HG02623 (cell line): ENCODE results near the gene RPL35.

ENCODE experiments used
- ATAC-seq: cut with Tn5 transposase; IDR thresholded peaks from one replicate; pipeline ENCODE4 v1.9.1; 2021; ENCODE audit warnings: moderate library complexity; ENCODE audit not compliant: unreplicated experiment

Gene RPL35

DNA sequence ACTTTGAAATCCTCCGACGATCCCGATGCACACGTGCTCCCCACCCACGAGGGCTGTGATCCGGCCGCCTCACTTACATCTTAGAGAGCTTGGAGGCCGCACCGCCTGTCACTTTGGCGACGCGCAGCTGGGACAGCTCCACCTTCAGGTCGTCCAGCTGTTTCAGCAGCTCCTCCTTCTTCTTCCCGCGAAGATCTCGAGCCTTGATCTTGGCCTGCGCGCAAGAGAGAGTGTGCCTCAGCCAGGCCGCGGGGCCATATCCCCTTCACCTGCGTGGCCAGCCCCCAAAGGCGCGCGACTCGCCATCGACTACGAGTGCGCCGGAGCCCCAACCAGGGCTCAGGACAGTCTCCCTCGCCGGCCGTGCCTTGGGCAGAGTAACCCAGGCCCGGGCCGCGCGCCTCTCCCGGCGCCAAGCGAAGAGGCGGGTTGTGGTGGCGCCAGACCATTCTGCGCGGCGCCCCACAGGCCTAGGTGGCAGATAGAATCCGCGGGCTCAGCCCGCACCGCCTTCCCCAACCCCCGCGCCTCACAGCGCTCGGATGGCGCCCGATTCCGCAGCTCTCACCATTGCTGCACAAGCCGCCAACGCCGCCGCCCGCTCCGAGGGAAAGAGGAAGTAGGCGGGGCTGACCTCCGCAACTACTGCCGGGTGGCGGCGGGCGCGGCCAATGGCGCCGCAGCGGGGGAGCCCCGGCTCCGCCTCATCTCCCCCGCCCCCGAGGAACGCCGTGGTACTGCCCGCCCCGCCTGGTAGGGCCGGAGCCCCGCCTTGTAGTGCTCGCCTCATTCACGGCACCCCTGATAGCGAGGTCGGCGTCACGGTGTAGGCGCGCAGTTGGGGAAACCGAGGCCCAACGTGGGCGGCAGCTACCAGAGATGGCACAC, at the start of gene RPL35, which contains the start of gene ARPC5L:
Gene RPL35, minus strand, starts transcription at position 616 of the 888 bp plus-strand sequence. Its CDS starts 45 bp downstream, at position 571.
Gene ARPC5L, plus strand, starts transcription at position 789 of the 888 bp plus-strand sequence. CDS start 7,161 bp downstream, outside the sequence.
- peak; percentile 91 for ATAC-seq

DNA sequence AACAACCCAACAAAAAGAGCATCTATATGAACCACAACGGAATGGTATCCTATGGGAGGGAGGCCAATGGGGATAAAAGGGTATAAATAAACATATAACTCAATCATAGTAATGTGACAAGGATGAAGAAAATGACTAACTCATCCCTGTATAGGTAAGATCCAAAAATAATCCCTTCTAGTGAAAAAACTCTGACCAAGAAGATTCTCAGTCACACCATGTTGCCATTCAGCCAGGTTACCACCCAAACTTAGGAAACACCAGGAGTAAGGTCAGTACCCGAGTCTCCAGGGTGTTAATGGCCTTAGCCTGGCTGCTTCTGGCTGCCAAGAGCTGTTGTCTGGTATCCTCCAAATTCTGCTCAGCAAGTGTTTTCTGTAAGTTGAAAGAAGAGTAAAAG, 46.3 kb upstream of the RPL35 start:
- ATAC-seq, result no peak

DNA sequence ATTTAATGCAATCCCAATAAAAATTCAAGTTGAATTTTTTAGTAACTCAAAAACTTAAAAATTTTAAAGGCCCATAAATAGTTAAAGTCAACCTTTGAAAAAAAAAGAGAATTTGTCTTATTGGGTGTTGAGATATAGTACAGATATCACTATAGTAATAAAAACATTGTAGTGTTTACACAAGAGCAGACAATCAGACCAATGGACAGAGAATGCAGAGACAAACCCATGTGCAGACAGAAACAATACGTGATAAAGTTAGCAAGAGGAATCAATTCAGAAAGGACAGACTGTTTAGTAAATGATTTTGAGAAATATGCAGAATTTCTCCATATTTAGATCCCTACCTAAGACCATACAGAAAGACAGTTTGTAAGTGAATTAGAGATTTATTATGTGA, 45.2 kb upstream of the RPL35 start:
- no peak for ATAC-seq

DNA sequence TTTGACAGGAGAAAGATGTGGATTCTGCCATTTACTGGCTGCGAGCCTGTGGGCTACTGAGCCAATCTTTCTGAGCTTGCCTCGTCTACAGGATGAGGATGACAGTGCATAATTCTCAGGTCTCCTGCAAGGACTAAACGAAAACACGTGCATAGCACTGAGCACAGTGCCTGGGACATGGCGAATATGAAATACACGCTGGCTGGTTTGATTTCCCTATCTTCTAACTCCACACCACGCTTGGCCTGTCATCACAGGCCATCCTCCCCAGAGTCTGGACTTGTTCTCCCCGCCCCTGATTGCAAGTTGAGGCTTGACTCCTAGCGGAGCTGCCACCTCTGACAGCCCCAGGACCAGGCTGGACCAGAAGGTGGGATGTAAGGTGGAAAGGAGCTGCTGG, 38.1 kb upstream of the RPL35 start:
- ATAC-seq, result no peak

DNA sequence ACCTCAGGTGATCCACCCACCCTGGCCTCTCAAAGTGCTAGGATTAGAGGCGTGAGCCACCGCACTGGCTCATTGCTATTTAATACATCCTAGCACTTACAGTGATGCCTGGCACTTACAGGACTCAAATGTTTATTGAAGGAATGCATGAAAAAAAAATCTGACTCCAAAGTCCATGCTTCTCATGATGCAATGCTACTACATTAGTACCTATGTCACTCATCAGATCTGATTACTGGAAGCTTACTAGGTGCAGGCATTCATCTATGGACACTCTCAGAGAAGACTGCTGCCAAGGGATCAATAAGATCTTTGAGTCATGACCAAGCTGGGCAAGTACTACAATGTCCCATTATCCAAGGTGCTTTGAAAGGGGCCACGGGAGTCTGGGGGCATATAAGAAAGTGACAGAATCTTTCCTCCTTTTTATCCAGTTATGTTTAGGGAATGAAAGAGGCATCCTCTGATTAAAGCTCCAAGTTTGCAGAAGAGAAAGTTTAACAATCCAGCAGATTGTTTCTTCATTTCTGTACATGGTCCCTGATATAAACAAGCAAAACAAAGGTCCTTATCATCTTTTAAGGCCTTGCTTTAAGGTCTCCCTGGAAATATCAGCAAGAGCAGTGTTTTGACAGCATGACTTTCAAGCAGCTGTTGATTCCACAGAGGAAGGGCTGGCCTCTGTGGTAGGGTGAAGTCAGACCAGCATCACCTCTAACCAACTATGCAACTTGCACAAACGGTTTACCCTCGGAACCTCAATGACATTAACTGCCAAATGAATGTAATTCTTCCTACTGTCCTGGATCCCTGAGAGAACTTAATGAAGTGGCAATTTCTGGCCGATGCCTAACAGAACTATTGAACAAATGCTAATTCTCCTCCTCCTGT, 36.1 kb upstream of the RPL35 start:
- no peak for ATAC-seq

DNA sequence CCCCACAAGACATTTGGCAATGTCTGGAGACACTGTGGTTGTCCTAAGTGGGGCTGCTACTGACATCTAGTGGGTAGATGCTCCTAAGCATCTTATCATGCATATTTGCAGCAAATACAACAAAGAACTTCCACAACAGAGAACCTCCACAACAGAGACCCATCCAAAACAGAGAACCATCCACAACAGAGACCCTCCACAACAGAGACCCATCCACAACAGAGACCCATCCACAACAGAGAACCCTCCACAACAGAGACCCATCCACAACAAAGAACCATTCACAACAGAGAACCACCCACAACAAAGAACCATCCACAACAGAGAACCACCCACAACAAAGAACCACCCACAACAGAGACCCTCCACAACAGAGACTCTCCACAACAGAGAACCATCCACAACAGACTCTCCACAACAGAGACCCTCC, 33.0 kb upstream of the RPL35 start:
- ATAC-seq, result no peak

DNA sequence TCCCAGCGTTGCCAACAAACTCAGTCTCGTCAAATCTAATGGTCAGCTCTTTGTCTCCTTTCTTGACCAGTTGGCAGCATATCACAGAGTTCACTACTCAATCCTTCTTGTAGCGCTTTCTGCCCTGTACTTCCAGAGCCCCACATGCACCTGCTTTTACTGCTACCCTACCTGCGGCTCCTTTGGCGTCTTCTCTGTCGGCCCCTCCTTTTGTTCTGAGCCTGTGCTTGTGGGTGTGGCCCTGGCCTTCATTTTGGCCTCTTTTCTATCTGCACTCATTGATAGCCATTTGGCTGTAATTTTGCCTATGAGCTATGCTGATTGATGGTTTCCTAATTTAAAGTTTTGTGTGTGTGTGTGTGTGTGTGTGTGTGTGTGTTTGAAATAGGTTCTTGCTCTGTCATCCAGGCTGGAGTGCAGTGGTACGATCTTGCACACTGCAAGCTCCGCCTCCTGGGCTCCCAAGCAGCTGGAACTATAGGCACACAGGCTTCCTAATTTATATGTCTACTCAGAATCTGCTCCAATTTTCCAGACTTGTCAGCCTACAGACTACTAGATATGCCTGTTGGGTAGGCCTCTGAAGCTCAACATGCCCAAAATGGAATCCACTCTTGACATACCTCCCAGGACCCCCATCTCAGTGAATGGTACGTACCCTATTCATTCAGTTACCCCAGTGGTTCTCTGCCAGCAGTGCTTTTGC, 32.4 kb upstream of the RPL35 start:
- ATAC-seq, result no peak

DNA sequence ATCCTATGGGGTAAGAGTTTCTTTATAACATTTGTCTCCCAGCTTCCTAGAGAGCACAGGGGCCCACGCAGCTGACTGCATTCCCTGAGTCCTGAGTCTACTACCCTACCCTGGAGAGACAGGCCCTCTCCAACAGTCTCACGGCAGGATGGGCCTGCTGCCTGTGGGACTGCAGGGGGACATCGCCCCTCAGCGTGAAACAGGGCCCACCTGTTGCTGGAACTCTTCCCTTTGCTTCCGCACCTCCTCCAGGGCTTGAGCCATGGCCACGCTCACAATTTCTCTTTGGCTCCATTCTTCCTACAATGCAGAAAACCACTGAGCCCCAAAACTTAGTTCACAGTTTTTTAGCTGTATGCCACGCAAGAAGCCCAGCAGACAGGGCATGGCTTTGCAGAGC, 28.4 kb upstream of the RPL35 start:
- ATAC-seq, result no peak

DNA sequence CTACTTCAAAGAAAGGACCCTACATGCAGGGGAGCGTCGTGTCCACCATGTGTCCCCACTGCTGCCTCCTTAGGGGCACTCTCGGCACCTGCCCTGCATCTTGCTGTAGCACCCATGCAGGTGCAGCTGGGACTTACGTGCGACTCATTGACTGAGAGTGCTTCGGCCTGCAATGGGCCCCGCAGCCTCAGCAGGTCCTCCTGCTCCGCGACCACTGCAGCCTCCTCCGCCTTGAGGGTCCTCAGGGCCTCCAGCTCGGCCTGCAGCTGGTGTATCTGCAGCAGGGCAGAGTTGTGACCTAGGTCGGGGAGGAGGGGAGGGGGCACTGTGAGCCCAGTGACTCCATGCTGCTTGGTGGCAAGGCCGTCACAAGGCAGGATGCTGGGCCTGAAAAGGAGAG, 27.2 kb upstream of the RPL35 start:
- no peak for ATAC-seq

DNA sequence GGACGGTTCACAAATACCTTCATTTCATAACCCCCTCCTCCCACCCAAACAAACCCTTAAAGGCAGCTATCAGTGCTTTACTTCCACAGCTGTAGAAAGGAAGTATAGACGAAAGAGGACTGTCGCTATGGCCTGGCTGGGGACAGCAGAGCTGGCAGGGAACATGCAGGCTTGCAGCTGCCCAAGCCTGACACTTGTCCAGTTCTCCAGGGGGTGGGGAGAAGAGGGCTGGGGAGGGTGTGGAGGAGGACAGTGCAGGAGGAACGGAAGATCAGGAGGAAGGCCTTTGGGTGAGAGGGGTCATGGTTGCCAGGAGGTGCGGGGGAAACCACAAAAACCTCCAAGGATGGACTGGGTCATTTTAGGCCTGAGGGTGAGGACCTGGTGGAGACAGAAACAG, 26.1 kb upstream of the RPL35 start:
- no peak for ATAC-seq

DNA sequence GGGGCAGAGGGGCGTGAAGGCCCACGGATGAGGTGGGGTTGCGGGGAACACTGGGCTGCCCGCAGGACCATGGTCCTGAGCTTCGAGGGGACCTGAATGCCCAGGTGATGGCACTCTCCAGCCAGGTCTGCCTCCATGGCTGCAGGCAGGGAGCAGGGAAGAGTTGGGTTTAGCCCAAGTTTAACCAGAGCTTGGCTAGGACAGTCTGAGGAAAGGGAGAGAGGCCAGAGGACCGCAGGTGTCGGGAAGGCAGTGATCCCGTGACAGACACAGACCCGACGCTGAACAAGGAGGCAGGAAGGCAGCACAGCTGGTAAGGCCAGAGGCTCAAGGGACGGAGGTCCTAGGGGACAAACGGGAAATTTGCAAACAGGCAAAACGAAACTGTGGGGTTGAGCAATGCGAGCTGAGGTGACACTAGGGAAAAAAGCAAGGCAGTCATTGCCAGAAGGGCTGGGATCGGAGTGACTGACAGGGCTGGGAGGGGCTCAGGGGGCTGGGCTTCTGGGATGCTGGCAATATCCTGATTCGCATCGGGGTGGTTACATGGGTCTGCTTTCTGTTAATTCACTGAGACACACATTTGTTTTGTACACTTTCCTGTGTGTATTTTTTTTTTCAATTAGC, 25.2 kb upstream of the RPL35 start:
- no peak for ATAC-seq

DNA sequence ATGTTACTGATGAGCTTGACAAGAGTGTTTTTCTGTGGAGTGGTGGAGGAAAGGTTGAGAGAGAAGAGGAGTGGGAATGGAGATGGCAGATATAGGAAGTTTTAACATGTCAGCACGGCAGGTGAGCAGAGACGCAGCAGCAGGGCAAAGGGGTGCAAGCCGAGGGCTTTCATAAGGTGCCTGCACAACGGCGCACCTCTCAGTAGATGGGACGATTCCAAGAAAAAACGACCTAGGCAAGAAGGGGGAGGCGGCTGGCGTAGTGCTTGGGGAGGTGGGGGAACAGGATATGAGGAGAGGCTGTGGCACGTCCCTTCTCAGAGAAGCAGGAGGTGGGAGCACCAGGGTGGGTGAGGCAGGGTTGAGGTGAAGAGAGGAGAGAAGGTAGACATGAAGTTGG, 24.7 kb upstream of the RPL35 start:
- no peak for ATAC-seq

DNA sequence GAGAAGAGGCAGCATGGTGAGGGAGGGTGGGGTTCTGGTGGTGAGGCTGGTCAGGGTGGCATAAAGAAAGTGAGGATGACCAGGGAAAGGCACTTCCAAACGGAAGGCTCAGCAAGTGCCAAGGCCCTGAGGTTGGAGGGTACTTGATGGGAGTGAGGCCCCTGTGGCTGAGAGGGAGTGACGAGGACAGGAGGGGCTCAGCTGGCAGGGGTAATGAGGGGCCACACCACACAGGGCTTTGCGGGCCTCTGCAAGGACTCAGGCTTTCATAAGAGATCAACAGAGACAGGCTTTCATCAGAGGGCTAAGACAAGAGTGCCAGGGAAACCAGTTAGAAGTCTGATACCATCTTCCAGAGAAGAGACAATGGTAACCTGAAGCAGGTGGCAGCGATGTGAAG, 23.8 kb upstream of the RPL35 start:
- ATAC-seq, result no peak

DNA sequence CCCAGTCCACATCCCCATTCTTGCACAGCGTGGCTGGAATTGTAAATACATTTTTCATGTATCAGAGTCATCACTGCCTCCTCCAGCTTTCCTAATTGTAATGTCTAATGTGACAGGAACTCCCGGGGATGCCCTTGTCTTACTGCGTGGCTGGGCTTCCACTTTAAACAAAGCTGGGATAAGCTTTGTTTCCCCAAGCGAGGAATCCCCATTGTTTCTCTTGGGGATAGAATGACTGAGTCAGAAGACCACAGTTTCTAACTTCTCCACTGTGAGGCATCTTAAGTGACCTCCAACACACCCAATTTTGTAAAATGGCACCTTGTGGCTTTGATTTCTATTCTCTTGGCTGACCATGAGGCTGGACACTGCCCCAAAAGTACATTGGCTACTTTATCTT, 22.6 kb upstream of the RPL35 start:
- no peak for ATAC-seq

DNA sequence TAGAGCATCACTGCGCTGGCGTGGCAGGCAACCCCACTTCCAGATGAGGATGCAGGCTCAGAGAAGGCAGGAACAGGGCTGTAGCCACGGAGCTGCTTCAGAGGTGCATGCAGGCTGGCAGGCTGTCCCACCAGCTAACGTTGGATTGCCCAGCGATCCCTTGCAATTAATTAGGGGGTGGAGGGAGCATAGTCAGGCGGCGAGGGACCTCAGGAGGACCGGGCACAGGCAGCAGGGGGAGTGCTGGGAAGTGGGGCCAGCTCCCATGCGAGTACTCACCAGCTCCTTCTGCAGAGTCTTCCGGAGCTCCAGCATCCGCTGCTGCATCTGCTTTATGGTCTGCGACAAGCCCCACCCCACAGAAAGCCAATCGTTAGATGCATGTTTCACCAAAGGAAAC, 20.5 kb upstream of the RPL35 start:
- ATAC-seq, result no peak

DNA sequence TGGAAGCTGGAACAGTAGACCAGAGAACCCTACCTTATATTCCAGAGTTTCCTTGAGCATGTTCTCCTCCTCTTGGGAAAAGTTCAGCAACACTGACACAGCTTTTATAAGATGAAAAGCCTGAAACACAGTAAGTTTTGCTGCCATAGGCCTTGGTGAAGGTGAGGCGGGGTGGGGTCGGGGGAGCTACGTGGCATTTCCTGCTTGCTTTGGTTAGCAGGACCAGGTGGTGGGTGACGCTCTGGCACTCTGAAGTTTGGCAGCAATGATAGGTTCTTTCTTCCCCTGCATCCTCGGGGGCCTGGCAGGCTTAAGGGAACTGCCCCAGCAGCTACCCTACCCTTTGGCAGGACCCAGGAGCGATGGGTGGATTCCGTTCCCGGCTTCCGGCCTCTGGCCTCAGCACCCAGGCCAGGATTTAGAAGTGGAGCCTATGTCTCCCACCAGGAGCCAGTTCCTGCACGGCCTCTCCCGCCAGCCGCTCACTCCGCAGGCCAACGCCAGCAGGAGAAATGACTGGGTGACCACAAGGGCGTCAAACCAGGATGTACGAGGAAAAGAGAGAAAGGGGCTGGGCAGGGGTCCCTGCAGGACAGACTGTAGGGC, 19.5 kb upstream of the RPL35 start:
- ATAC-seq, result no peak

DNA sequence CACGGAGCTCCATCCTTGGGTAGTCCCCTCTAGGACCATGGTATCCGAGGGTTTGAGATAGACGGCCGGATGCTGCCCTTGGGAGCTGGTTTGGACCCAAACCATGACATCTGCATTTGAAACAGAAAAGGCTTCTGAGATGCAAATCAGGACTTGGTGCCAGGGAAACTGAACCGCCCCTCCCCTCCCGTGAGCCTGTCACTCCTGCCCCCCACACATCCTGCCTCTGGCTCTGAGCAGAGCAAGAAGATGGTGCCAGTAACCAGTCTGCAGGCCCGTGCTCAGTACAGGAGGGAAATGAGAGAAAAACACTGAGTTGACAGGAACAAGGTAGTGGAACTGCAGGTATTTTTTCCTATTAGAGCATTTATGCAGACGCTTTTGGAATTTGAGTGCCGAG, 18.7 kb upstream of the RPL35 start:
- no peak for ATAC-seq

DNA sequence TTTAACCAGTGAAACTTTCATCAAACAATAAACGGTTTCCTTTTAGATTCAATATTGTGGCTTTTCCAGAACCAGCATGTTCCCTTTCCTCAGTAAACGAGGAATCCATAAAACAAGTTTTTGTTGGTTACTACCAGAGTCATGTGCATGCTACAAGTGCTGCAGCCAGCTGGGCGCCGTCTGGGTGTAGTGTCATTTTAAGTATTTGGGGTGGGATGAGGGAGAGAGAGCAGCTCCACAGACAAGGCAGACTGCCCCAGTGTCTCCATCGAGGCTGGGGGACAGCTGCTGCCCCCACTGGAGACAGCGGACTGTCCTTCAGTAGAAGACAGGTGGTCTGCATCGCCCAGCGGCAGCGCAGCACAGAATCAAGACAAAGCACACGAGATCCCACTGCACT, 17.5 kb upstream of the RPL35 start:
- ATAC-seq, result no peak

DNA sequence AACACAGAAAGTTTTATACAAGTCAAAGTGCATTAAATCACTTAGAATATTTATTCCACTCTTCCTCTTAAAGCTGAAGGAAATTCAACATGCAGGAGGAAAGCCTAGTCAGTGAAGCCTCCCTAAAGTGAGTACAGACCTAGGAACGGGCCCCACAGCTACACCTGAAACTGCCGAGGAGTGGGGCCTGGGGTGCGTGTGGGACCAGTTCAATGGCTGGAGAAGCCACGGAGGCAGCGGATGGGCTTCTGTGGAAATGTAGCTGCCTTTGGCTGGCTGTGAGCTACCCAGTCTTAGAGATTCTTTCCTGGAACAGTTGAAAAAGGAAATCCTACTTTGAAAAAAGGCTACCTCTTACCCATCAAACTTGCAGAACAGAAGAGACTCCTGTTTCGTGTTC, 16.8 kb upstream of the RPL35 start:
- no peak for ATAC-seq

DNA sequence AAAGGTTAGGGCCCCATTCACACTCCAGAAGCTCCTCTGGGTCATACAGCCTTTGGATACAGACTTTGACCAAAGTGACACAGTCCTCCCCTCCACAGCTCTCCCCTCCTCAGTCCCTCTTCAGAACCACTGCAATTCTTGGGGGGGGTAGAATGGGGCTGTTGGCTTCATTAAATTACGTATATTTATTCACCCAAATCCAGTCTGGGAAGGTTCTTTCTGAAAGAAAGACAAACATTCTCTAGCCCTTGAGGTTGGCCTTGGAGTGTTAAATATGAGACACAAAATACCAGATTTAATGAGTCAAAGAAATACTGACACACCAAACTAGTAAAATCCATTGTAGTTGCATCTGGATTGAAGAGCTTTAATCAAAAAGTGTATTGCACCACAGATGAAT, 16.3 kb upstream of the RPL35 start:
- ATAC-seq, result no peak
